HepG2 (cell line): ENCODE results near the gene H6PD. TPM values are rescaled to one million over a fixed set of nuclear protein-coding genes. Genes with fewer than 3 reads are reported as not detected.

Experiments
- GLMP ChIP-seq: sonication (generic); formaldehyde crosslinking; IDR thresholded peaks from 2 replicates; pipeline ENCODE4 v1.9.0; 2021; ENCODE audit warnings: missing genetic modification reagents, mild to moderate bottlenecking, borderline replicate concordance
- JUNB ChIP-seq: sonication (generic); formaldehyde crosslinking; IDR thresholded peaks from 2 replicates; pipeline ENCODE4 v1.8.0; 2022; ENCODE audit warnings: missing genetic modification reagents, mild to moderate bottlenecking, borderline replicate concordance
- KMT2B ChIP-seq: IDR thresholded peaks from 2 replicates; pipeline ENCODE4 v1.6.1; 2016; ENCODE audit warnings: missing genetic modification reagents, missing compliant biosample characterization
- PHF8 ChIP-seq: sonication (generic); formaldehyde crosslinking; IDR thresholded peaks from 2 replicates; pipeline ENCODE4 v1.5.0; 2020; ENCODE audit warnings: missing genetic modification reagents
- PRDM10 ChIP-seq: sonication (generic); formaldehyde crosslinking; IDR thresholded peaks from 2 replicates; pipeline ENCODE4 v1.4.0; 2020; ENCODE audit warnings: low read depth, missing genetic modification reagents
- PRDM4 ChIP-seq: sonication (generic); formaldehyde crosslinking; IDR thresholded peaks from 2 replicates; pipeline ENCODE4 v1.9.0; 2021; ENCODE audit warnings: missing genetic modification reagents, borderline replicate concordance
- TCF7 ChIP-seq: sonication (generic); IDR thresholded peaks from 2 replicates; pipeline ENCODE4 v1.6.1; 2016; ENCODE audit warnings: antibody characterized with exemption, low read depth
- TFDP2 ChIP-seq: sonication (generic); formaldehyde crosslinking; IDR thresholded peaks from 2 replicates; pipeline ENCODE4 v1.4.0; 2020; ENCODE audit warnings: missing genetic modification reagents
- USF2 ChIP-seq, 2 experiments: sonication (generic) in 1 of 2; formaldehyde crosslinking in 1 of 2; IDR thresholded peaks; 2 replicates each; pipeline versions ENCODE4 v1.5.1 to v1.6.1; 2011 to 2020; ENCODE audit warnings: borderline replicate concordance in 1 of 2, low read depth in 1 of 2, low read length in 1 of 2, mild to moderate bottlenecking in 1 of 2, missing genetic modification reagents in 1 of 2, moderate library complexity in 1 of 2
- ZBTB20 ChIP-seq: sonication (generic); formaldehyde crosslinking; IDR thresholded peaks from 2 replicates; pipeline ENCODE4 v1.8.1; 2023; ENCODE audit warnings: missing genetic modification reagents, low read depth, mild to moderate bottlenecking, borderline replicate concordance
- ZNF557 ChIP-seq: sonication (generic); formaldehyde crosslinking; IDR thresholded peaks from 2 replicates; pipeline ENCODE4 v1.4.0; 2020; ENCODE audit warnings: missing genetic modification reagents
- ZNF720 ChIP-seq: sonication (generic); formaldehyde crosslinking; IDR thresholded peaks from 2 replicates; pipeline ENCODE4 v1.4.0; 2020; ENCODE audit warnings: missing genetic modification reagents
- ZNF781 ChIP-seq: sonication (generic); formaldehyde crosslinking; IDR thresholded peaks from 2 replicates; pipeline ENCODE4 v1.5.1; 2020; ENCODE audit warnings: borderline replicate concordance, mild to moderate bottlenecking, missing genetic modification reagents; ENCODE audit errors: not compliant biosample characterization
- ZNF841 ChIP-seq: sonication (generic); formaldehyde crosslinking; IDR thresholded peaks from 2 replicates; pipeline ENCODE4 v1.8.1; 2023; ENCODE audit warnings: missing genetic modification reagents, borderline replicate concordance
- polyA plus RNA-seq, 8 experiments: library from polyadenylated mRNA; depleted of rRNA in 3 of 8; stranded (reverse) in 7 of 8; unstranded in 1 of 8; fragments of >200 nt; fragmentation: Illumina TruSeq in 4 of 8; extraction: Trizol in 4 of 8; gene quantifications; 2 replicates each; pipeline versions ENCODE4 v1.2.1 to v1.2.3, GENCODE V29; 2011 to 2016; ENCODE audit warnings: low read depth in 4 of 8, missing spikeins in 1 of 8, mixed read lengths in 1 of 8; ENCODE audit not compliant: insufficient read depth in 1 of 8
- total RNA-seq, 5 experiments: library from RNA; depleted of rRNA; stranded (reverse); fragments of >200 nt; fragmentation: Illumina TruSeq; extraction: Trizol; gene quantifications; 2 replicates each; pipeline ENCODE4 v1.2.3, GENCODE V29; 2016; ENCODE audit warnings: low read depth in 1 of 5

H6PD gene
- total and polyA plus RNA-seq, 2 of the 13 experiments (the other 11 are each of a cell fraction or from before 2014, with no cell fraction given), result 9.3 to 14.1 TPM

- TF ChIP-seq PRDM4 (CRISPR knock-in tag), result no peak
- TF ChIP-seq USF2 (IDR thresholded peaks at IDR 0.05; ENCODE audit: low read depth, low read length), result no peak
- TF ChIP-seq USF2 (CRISPR knock-in tag; IDR thresholded peaks at IDR 0.05; ENCODE audit: borderline replicate concordance), result no peak; the same call in 1 of the 2 replicates
- TF ChIP-seq ZNF557, result no peak
- TF ChIP-seq TCF7, result no peak; the same call in 1 of the 2 replicates
- TF ChIP-seq PHF8 (CRISPR knock-in tag), result peak; percentile 57; the same call in 1 of the 2 replicates
- TF ChIP-seq ZNF841 (CRISPR knock-in tag), result no peak
- no peak for TF ChIP-seq PRDM10
- TF ChIP-seq JUNB (CRISPR knock-in tag), result no peak
- TF ChIP-seq ZBTB20 (CRISPR knock-in tag), result peak; percentile 39; the same call in 1 of the 2 replicates
- TF ChIP-seq TFDP2, result peak; percentile 92
- no peak for TF ChIP-seq ZNF781 (CRISPR knock-in tag)
- TF ChIP-seq GLMP, result 0 out of 2 replicates have a peak, but pooled peaks have one; percentile 33
- TF ChIP-seq KMT2B, result no peak
- TF ChIP-seq ZNF720 (CRISPR knock-in tag), result peak; percentile 80; the same call in 1 of the 2 replicates
Measured at GRCh38 chr1:9249534-9250410, 15.2 kb downstream of the H6PD start (continued).
